HFFc6 (cell line): ENCODE data around the gene KNL1. TPM values are rescaled to one million over a fixed set of nuclear protein-coding genes. Genes with fewer than 3 reads are reported as not detected.

Experiments
- DNase-seq: peaks from one replicate; pipeline ENCODE4 v3.0.0-alpha.2; 2018
- H3K27ac Mint-ChIP-seq: 2 replicates; pipeline ENCODE4 v1.8.0; 2020; ENCODE audit warnings: mild to moderate bottlenecking, mixed read lengths
- H3K27me3 Mint-ChIP-seq: 2 replicates; pipeline ENCODE4 v1.8.0; 2021; ENCODE audit warnings: mild to moderate bottlenecking, moderate library complexity, mixed read lengths; ENCODE audit not compliant: insufficient read depth
- H3K36me3 Mint-ChIP-seq: 2 replicates; pipeline ENCODE4 v1.8.0; 2021; ENCODE audit warnings: low read depth, mixed read lengths
- H3K4me1 Mint-ChIP-seq: 2 replicates; pipeline ENCODE4 v1.8.0; 2020; ENCODE audit warnings: low read depth, mixed read lengths
- H3K4me3 Mint-ChIP-seq: 2 replicates; pipeline ENCODE4 v1.8.0; 2020; ENCODE audit warnings: mild to moderate bottlenecking, moderate library complexity, mixed read lengths
- H3K9me3 Mint-ChIP-seq: 2 replicates; pipeline ENCODE4 v1.8.0; 2020; ENCODE audit warnings: mild to moderate bottlenecking, mixed read lengths
- CTCF ChIP-seq: fragments of 200-600 bp; sonication (generic); IDR thresholded peaks from 2 replicates; pipeline ENCODE4 v1.5.0; 2021; ENCODE audit warnings: antibody characterized with exemption, mild to moderate bottlenecking
- total RNA-seq, 6 experiments: library from RNA; stranded (reverse); fragmentation: NEBNext Ultra II Directional; extraction: Animal tissue kit (Norgen Biotek cat#: 25700); gene quantifications; 2 replicates in 1 of 6; 3 replicates in 5 of 6; pipeline ENCODE4 v1.2.3, GENCODE V29; 2021

KNL1 gene
- total RNA-seq, 6 experiments from 2014 or later: 8.9 to 26.8 (median 20.0) TPM

GRCh38 chr15:40550341-40551037, 43.6 kb upstream of the KNL1 start:
- Mint-ChIP-seq H3K27ac (no peak overlapping the region), H3K27me3 (no peaks in the 10 kb centered on the region; the same call in 1 of the 2 replicates), H3K4me1 (no peaks in the 10 kb centered on the region), H3K36me3 (peaks cover 15% of the 10 kb centered on the region), H3K9me3 (no peaks in the 10 kb centered on the region), H3K4me3 (no peak overlapping the region)
- DNase-seq: no peak
- no peak for TF ChIP-seq CTCF

- no peaks in the 10 kb centered on the region for H3K9me3 Mint-ChIP-seq
- no peak overlapping the region for H3K27ac Mint-ChIP-seq
- H3K4me3 Mint-ChIP-seq: no peak overlapping the region
- DNase-seq: no peak
- TF ChIP-seq CTCF: no peak
- H3K27me3 Mint-ChIP-seq: peaks cover 2% of the 10 kb centered on the region
- H3K4me1 Mint-ChIP-seq: no peaks in the 10 kb centered on the region
- peaks cover 17% of the 10 kb centered on the region for H3K36me3 Mint-ChIP-seq
These were observed 39.9 kb upstream of the KNL1 start for GRCh38 chr15:40554161-40554525.

- DNase-seq: no peak
- H3K36me3 Mint-ChIP-seq: peaks cover 11% of the 10 kb centered on the region
- no peak for TF ChIP-seq CTCF
- H3K4me3 Mint-ChIP-seq: no peak overlapping the region
- H3K4me1 Mint-ChIP-seq: no peaks in the 10 kb centered on the region
- H3K27ac Mint-ChIP-seq: no peak overlapping the region
- H3K27me3 Mint-ChIP-seq: peaks cover 3% of the 10 kb centered on the region
- no peaks in the 10 kb centered on the region for H3K9me3 Mint-ChIP-seq
These were observed 38.2 kb upstream of the KNL1 start for GRCh38 chr15:40555876-40556275.

GRCh38 chr15:40558952-40559742, 34.9 kb upstream of the KNL1 start:
- peaks cover 11% of the 10 kb centered on the region for H3K4me1 Mint-ChIP-seq
- H3K27ac Mint-ChIP-seq: no peak overlapping the region
- DNase-seq: no peak
- H3K4me3 Mint-ChIP-seq: no peak overlapping the region
- H3K27me3 Mint-ChIP-seq: peaks cover 3% of the 10 kb centered on the region; the same call in 1 of the 2 replicates
- H3K9me3 Mint-ChIP-seq: no peaks in the 10 kb centered on the region
- H3K36me3 Mint-ChIP-seq: peaks cover 11% of the 10 kb centered on the region; the same call in 1 of the 2 replicates
- TF ChIP-seq CTCF: no peak

GRCh38 chr15:40562691-40563090, 31.4 kb upstream of the KNL1 start:
- Mint-ChIP-seq H3K27ac (no peak overlapping the region), H3K9me3 (no peaks in the 10 kb centered on the region), H3K36me3 (no peaks in the 10 kb centered on the region), H3K4me1 (peaks cover 24% of the 10 kb centered on the region), H3K4me3 (no peak overlapping the region), H3K27me3 (peaks cover 9% of the 10 kb centered on the region; the same call in 1 of the 2 replicates)
- DNase-seq: no peak
- no peak for TF ChIP-seq CTCF
